IMR-90 (cell line): ENCODE measurements around the gene DTX3L. TPM values are rescaled to one million over a fixed set of nuclear protein-coding genes. Genes with fewer than 3 reads are reported as not detected.

Source experiments
- ATAC-seq: fragments of 200-7000 bp; cut with Tn5 transposase; 2 replicates; pipeline ENCODE4 v1.9.1; 2020; ENCODE audit warnings: low read depth, mild to moderate bottlenecking, moderate library complexity
- BruUV-seq: library from RNA; stranded (reverse); fragments of 400-500 nt; replicated peaks from 2 replicates; lab custom pipeline; 2021; lab: Mats Ljungman, UMichigan
- CTCF ChIA-PET: fragments of 300-600 bp; formaldehyde crosslinking; extraction: SDS; loops from one replicate; lab custom pipeline; 2021; ENCODE audit warnings: antibody characterized with exemption; lab: Yijun Ruan, JAX
- POLR2A ChIA-PET: fragments of 300-600 bp; sonication (Branson Sonifier 250); formaldehyde crosslinking; loops from one replicate; lab custom pipeline; 2022; ENCODE audit warnings: antibody characterized with exemption; ENCODE audit not compliant: unreplicated experiment; lab: Charles Lee
- DNase-seq: peaks from one replicate; pipeline ENCODE4 v3.0.0; 2013
- H2AFZ ChIP-seq: replicated peaks from 2 replicates; pipeline ENCODE3; 2013; ENCODE audit warnings: low read length, mild to moderate bottlenecking; ENCODE audit not compliant: poor library complexity
- H2AK5ac ChIP-seq: 2 replicates; pipeline ENCODE4 v1.6.1; 2013; ENCODE audit warnings: low read depth, low read length, inconsistent platforms
- H2AK9ac ChIP-seq: replicated peaks from 2 replicates; pipeline ENCODE3; 2013; ENCODE audit warnings: mild to moderate bottlenecking, low read depth, low read length, moderate library complexity; ENCODE audit not compliant: poor library complexity
- H2BK120ac ChIP-seq: 2 replicates; pipeline ENCODE4 v1.6.1; 2013; ENCODE audit warnings: low read depth, low read length, inconsistent platforms
- H2BK15ac ChIP-seq: 3 replicates; pipeline ENCODE4 v1.6.1; 2013; ENCODE audit warnings: low read depth, low read length, inconsistent platforms
- H2BK20ac ChIP-seq: 2 replicates; pipeline ENCODE4 v1.6.1; 2013; ENCODE audit warnings: low read depth, mild to moderate bottlenecking, inconsistent platforms, low read length, moderate library complexity
- H2BK5ac ChIP-seq: 2 replicates; pipeline ENCODE4 v1.6.1; 2013; ENCODE audit warnings: mild to moderate bottlenecking, low read depth, low read length, inconsistent platforms; ENCODE audit not compliant: poor library complexity, severe bottlenecking
- H3K14ac ChIP-seq: replicated peaks from 2 replicates; pipeline ENCODE4 v1.6.1; 2013; ENCODE audit warnings: low read depth, low read length, inconsistent platforms
- H3K18ac ChIP-seq: 2 replicates; pipeline ENCODE4 v1.6.1; 2013; ENCODE audit warnings: low read depth, low read length, control low read depth
- H3K23ac ChIP-seq: 2 replicates; pipeline ENCODE4 v1.6.1; 2013; ENCODE audit warnings: low read depth, low read length, inconsistent platforms
- H3K27ac ChIP-seq: 2 replicates; pipeline ENCODE4 v1.5.1; 2013; ENCODE audit warnings: mild to moderate bottlenecking, control low read depth, low read length; ENCODE audit not compliant: insufficient read depth
- H3K27me3 ChIP-seq: 2 replicates; pipeline ENCODE4 v1.6.1; 2013; ENCODE audit warnings: low read length; ENCODE audit not compliant: control insufficient read depth, insufficient read depth
- H3K36me3 ChIP-seq: 2 replicates; pipeline ENCODE4 v1.6.1; 2013; ENCODE audit warnings: low read length, mixed read lengths; ENCODE audit not compliant: control insufficient read depth, insufficient read depth
- H3K4ac ChIP-seq: 2 replicates; pipeline ENCODE4 v1.6.1; 2013; ENCODE audit warnings: low read depth, low read length, inconsistent platforms
- H3K4me1 ChIP-seq: 2 replicates; pipeline ENCODE4 v1.6.1; 2013; ENCODE audit warnings: low read length, mixed read lengths; ENCODE audit not compliant: control insufficient read depth, insufficient read depth
- H3K4me2 ChIP-seq: 2 replicates; pipeline ENCODE4 v1.6.1; 2013; ENCODE audit warnings: low read depth, mild to moderate bottlenecking, control low read depth, low read length, moderate library complexity
- H3K4me3 ChIP-seq: 2 replicates; pipeline ENCODE4 v1.5.1; 2013; ENCODE audit warnings: low read depth, mild to moderate bottlenecking, control low read depth, low read length, moderate library complexity; ENCODE audit not compliant: insufficient read depth
- H3K56ac ChIP-seq: 2 replicates; pipeline ENCODE4 v1.6.1; 2013; ENCODE audit warnings: low read length, inconsistent platforms; ENCODE audit not compliant: insufficient read depth; ENCODE audit errors: extremely low read depth
- H3K79me1 ChIP-seq, 2 experiments: 2 replicates each; pipeline ENCODE4 v1.6.1; 2013; ENCODE audit warnings: low read length in 2 of 2, inconsistent platforms in 1 of 2, low read depth in 1 of 2
- H3K9ac ChIP-seq: 2 replicates; pipeline ENCODE4 v1.6.1; 2013; ENCODE audit warnings: low read depth, low read length, control low read depth
- H3K9me1 ChIP-seq: 2 replicates; pipeline ENCODE4 v1.6.1; 2013; ENCODE audit warnings: low read length, inconsistent platforms; ENCODE audit not compliant: insufficient read depth
- H3K9me3 ChIP-seq: 2 replicates; pipeline ENCODE4 v1.6.1; 2013; ENCODE audit warnings: low read length; ENCODE audit not compliant: control insufficient read depth, insufficient read depth
- H4K20me1 ChIP-seq: 2 replicates; pipeline ENCODE4 v1.6.1; 2013; ENCODE audit warnings: low read length, inconsistent platforms; ENCODE audit not compliant: insufficient read depth
- H4K5ac ChIP-seq: 2 replicates; pipeline ENCODE4 v1.6.1; 2013; ENCODE audit warnings: mild to moderate bottlenecking, low read depth, low read length, control low read depth
- H4K8ac ChIP-seq, 2 experiments: 2 replicates each; pipeline ENCODE4 v1.6.1; 2013; ENCODE audit warnings: low read depth in 2 of 2, low read length in 2 of 2, control low read depth in 1 of 2, inconsistent platforms in 1 of 2
- H4K91ac ChIP-seq: 2 replicates; pipeline ENCODE4 v1.6.1; 2013; ENCODE audit warnings: low read depth, low read length, inconsistent platforms; ENCODE audit not compliant: insufficient read depth
- BHLHE40 ChIP-seq: fragments of 150-350 bp; IDR thresholded peaks from 2 replicates; pipeline ENCODE4 v1.6.1; 2016; ENCODE audit warnings: mild to moderate bottlenecking, low read depth, low read length
- CTCF ChIP-seq: conservative IDR thresholded peaks from 2 replicates; pipeline ENCODE4 v1.5.1; 2012; ENCODE audit warnings: mild to moderate bottlenecking, low read depth, low read length, improper control_type of control experiment
- MAFK ChIP-seq: IDR thresholded peaks from 2 replicates; pipeline ENCODE4 v1.6.1; 2012; ENCODE audit warnings: low read depth, low read length, improper control_type of control experiment
- NFE2L2 ChIP-seq: fragments of 150-350 bp; IDR thresholded peaks from 2 replicates; pipeline ENCODE4 v1.6.1; 2016; ENCODE audit warnings: low read depth, mild to moderate bottlenecking, low read length
- RAD21 ChIP-seq: IDR thresholded peaks from 2 replicates; pipeline ENCODE4 v1.6.1; 2012; ENCODE audit warnings: low read length, improper control_type of control experiment
- RCOR1 ChIP-seq: IDR thresholded peaks from 2 replicates; pipeline ENCODE4 v1.6.1; 2012; ENCODE audit warnings: mild to moderate bottlenecking, low read length, improper control_type of control experiment; ENCODE audit not compliant: insufficient replicate concordance
- RFX5 ChIP-seq: IDR thresholded peaks from 2 replicates; pipeline ENCODE4 v1.8.0; 2012; ENCODE audit warnings: low read depth, mild to moderate bottlenecking, low read length, moderate library complexity
- USF2 ChIP-seq: fragments of 150-350 bp; IDR thresholded peaks from 2 replicates; pipeline ENCODE4 v1.6.1; 2017; ENCODE audit warnings: mild to moderate bottlenecking, antibody characterized with exemption, low read length, low read depth
- WGBS, 2 experiments: methylation state at CpG; one replicate each; pipeline versions ENCODE4 v1.1.5 to v1.1.7; 2013; ENCODE audit warnings: missing lambda C conversion rate in 2 of 2; ENCODE audit not compliant: insufficient read length in 1 of 2; ENCODE audit errors: extremely low coverage in 2 of 2; 5-methylcytosine and 5-hydroxymethylcytosine counted together
- dilution Hi-C: fragments of 300-500 bp; cut with HindIII; formaldehyde crosslinking; loops from one replicate; pipeline ENCODE4 v1.14.3; 2018; ENCODE audit warnings: low sequenced_read_pairs; ENCODE audit not compliant: unreplicated experiment
- in situ Hi-C: fragments of 300-500 bp; cut with MboI; formaldehyde crosslinking; loops from 3 replicates; pipeline ENCODE4 v1.14.3; 2019; ENCODE audit warnings: low sequenced_read_pairs, inconsistent platforms, mixed read lengths
- intact Hi-C: fragments of 100-400 bp; cut with micrococcal nuclease; formaldehyde crosslinking; loops from 2 replicates; pipeline ENCODE4 v1.10.0; 2022
- polyA plus RNA-seq, 3 experiments: library from polyadenylated mRNA; depleted of rRNA; stranded (reverse); fragments of >200 nt; gene quantifications; 2 replicates each; pipeline ENCODE4 v1.2.3, GENCODE V29; 2012; ENCODE audit warnings: low replicate concordance in 1 of 3
- total RNA-seq: library from RNA; depleted of rRNA; stranded (reverse); fragments of >200 nt; gene quantifications from 2 replicates; pipeline ENCODE4 v1.2.3, GENCODE V29; 2012

Gene DTX3L
- total and polyA plus RNA-seq, 2 of the 4 experiments (the other 2 are of a cell fraction) = 4.1 to 7.9 TPM

GRCh38 chr3:122572940-122573412, 8.8 kb downstream of the DTX3L start:
- H3K4me2 ChIP-seq = no peak overlapping the region
- no TSS peak for BruUV-seq
- H2AK5ac ChIP-seq = no peak overlapping the region
- H3K18ac ChIP-seq = no peak overlapping the region
- H3K9me1 ChIP-seq = no peaks in the 10 kb centered on the region
- no peak overlapping the region for H2AFZ ChIP-seq
- H3K9me3 ChIP-seq = no peaks in the 10 kb centered on the region
- H3K36me3 ChIP-seq = peaks cover 6% of the 10 kb centered on the region
- H3K9ac ChIP-seq = no peak overlapping the region
- no peaks in the 10 kb centered on the region for H3K79me1 ChIP-seq
- peak; percentile 88 for ATAC-seq
- H3K14ac ChIP-seq = no peak overlapping the region
- in situ Hi-C loops (no loop called here), intact Hi-C loops (no loop called here), dilution Hi-C loops (no loop called here)
- no peak overlapping the region for H3K23ac ChIP-seq
- no peak overlapping the region for H3K4ac ChIP-seq
- no peaks in the 10 kb centered on the region for H3K27me3 ChIP-seq
- H3K56ac ChIP-seq = no peak overlapping the region
- no peak overlapping the region for H2BK5ac ChIP-seq
- H4K91ac ChIP-seq = no peak overlapping the region
- H2BK120ac ChIP-seq = no peak overlapping the region
- no peak overlapping the region for H2BK20ac ChIP-seq
- no peak overlapping the region for H3K4me3 ChIP-seq
- peaks cover 7% of the 10 kb centered on the region; the same call in 1 of the 2 replicates for H3K4me1 ChIP-seq
- H2AK9ac ChIP-seq = no peak overlapping the region
- CTCF ChIA-PET = interaction anchor here (0.5 kb wide), 1 partner anchor 1577 kb away, joined by 5 read pairs; no protein-coding TSS in a partner anchor
- 71% methylated on average over 1 of the region's 3 CpGs; no CpG with 5 or more reads in 1 of the 2 experiments for WGBS, 2 experiments
- no peak overlapping the region for H4K8ac ChIP-seq
- H4K20me1 ChIP-seq = no peaks in the 10 kb centered on the region
- DNase-seq = peak; percentile 41
- no peak overlapping the region for H3K27ac ChIP-seq
- H4K5ac ChIP-seq = no peak overlapping the region
- TF ChIP-seq RAD21 = no peak
- TF ChIP-seq NFE2L2 = no peak
- no peak for TF ChIP-seq BHLHE40
- TF ChIP-seq CTCF = no peak
- TF ChIP-seq RFX5 = no peak
- TF ChIP-seq USF2 = no peak
- no peak for TF ChIP-seq RCOR1
- TF ChIP-seq MAFK = no peak
- POLR2A ChIA-PET = no interaction called here
- no peak overlapping the region for H2BK15ac ChIP-seq
